ENCODE results near the gene OR2T35.

DNA sequence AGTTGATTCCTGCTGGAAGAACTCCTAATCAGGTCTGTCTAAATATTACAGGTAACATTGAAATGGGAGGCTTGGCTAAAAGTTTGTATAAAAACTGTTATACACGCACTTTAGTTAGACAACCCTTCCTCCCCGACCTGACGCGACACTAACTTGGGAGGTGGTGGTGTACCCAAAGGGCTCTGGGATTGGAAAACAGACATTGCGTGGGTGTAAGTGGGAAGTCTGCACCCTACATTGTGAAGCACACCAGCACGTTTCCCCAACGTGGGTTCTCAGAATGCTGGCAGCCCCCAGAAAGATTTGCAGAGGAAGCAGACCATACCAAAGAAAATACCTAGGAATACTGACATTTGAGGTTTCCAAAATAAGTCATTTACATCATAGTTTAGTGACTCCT, 27.0 kb downstream of the OR2T35 start:
- TF ChIP-seq, protein P1, sequence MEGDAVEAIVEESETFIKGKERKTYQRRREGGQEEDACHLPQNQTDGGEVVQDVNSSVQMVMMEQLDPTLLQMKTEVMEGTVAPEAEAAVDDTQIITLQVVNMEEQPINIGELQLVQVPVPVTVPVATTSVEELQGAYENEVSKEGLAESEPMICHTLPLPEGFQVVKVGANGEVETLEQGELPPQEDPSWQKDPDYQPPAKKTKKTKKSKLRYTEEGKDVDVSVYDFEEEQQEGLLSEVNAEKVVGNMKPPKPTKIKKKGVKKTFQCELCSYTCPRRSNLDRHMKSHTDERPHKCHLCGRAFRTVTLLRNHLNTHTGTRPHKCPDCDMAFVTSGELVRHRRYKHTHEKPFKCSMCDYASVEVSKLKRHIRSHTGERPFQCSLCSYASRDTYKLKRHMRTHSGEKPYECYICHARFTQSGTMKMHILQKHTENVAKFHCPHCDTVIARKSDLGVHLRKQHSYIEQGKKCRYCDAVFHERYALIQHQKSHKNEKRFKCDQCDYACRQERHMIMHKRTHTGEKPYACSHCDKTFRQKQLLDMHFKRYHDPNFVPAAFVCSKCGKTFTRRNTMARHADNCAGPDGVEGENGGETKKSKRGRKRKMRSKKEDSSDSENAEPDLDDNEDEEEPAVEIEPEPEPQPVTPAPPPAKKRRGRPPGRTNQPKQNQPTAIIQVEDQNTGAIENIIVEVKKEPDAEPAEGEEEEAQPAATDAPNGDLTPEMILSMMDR (IDR thresholded peaks at IDR 0.05), result no peak
- no peak for TF ChIP-seq POLR2AphosphoS5 (IDR thresholded peaks at IDR 0.05)
- no peak for TF ChIP-seq EP300 (IDR thresholded peaks at IDR 0.05)
- TF ChIP-seq POLR2A (IDR thresholded peaks at IDR 0.05), result no peak
